ENCODE results near the gene NFKBIZ. TPM values are rescaled to one million over a fixed set of nuclear protein-coding genes. Genes with fewer than 3 reads are reported as not detected.

NFKBIZ gene
- total RNA-seq, 1 donor from 2014 or later, result 39.6 TPM

- H3K27me3 Mint-ChIP-seq (ENCODE audit: low read depth, unreplicated experiment), result no peaks in the 10 kb centered on the region
- FAIRE-seq, result no peak
- peaks cover 4% of the 10 kb centered on the region for H3K36me3 ChIP-seq (ENCODE audit: insufficient read depth, low read length)
Observed at GRCh38 chr3:101802179-101802578, 47.1 kb upstream of the NFKBIZ start.

GRCh38 chr3:101803173-101803782 is 46.0 kb upstream of the NFKBIZ start:
- Histone ChIP-seq H3K9ac (ENCODE audit: low read length) (no peak overlapping the region), H3K27me3 (ENCODE audit: insufficient read depth, low read length) (no peaks in the 10 kb centered on the region), H3K4me3 (ENCODE audit: insufficient read depth, low read depth, low read length) (no peak overlapping the region), H3K4me2 (ENCODE audit: low read length) (no peak overlapping the region), H3K9me3 (ENCODE audit: insufficient read depth, low read depth, low read length) (no peaks in the 10 kb centered on the region), H3K79me2 (ENCODE audit: insufficient read depth, low read length) (no peaks in the 10 kb centered on the region), H2AFZ (ENCODE audit: low read depth, low read length) (no peak overlapping the region), H3K36me3 (ENCODE audit: insufficient read depth, low read length) (peaks cover 4% of the 10 kb centered on the region), H4K20me1 (ENCODE audit: insufficient read depth, low read length) (peaks cover 2% of the 10 kb centered on the region), H3K27ac (ENCODE audit: low read depth, low read length) (no peak overlapping the region), H3K4me1 (ENCODE audit: insufficient read depth, low read length) (no peaks in the 10 kb centered on the region)
- H3K4me3 Mint-ChIP-seq (ENCODE audit: unreplicated experiment), result no peak overlapping the region
- H3K27me3 Mint-ChIP-seq (ENCODE audit: low read depth, unreplicated experiment), result no peaks in the 10 kb centered on the region
- no peaks in the 10 kb centered on the region for H3K9me3 Mint-ChIP-seq (ENCODE audit: unreplicated experiment)
- no peaks in the 10 kb centered on the region for H3K4me1 Mint-ChIP-seq (ENCODE audit: low read depth, unreplicated experiment)
- FAIRE-seq, result peak; percentile 72
- DNase-seq (ENCODE audit: low read depth), result peak; percentile 53
- TF ChIP-seq CTCF (IDR thresholded peaks at IDR 0.05; ENCODE audit: insufficient read depth, low read depth, low read length), result peak; percentile 93
- no peak for TF ChIP-seq EZH2 (IDR thresholded peaks at IDR 0.05; ENCODE audit: insufficient read depth, low read length)
- H3K36me3 Mint-ChIP-seq (ENCODE audit: low read depth, unreplicated experiment), result peaks cover 18% of the 10 kb centered on the region
- no peak overlapping the region for H3K27ac Mint-ChIP-seq (ENCODE audit: unreplicated experiment)

More at GRCh38 chr3:101802179-101802578, 47.1 kb upstream of the NFKBIZ start:
- no peak overlapping the region for H3K9ac ChIP-seq (ENCODE audit: low read length)
- H3K4me1 ChIP-seq (ENCODE audit: insufficient read depth, low read length), result no peaks in the 10 kb centered on the region
- peaks cover 2% of the 10 kb centered on the region for H4K20me1 ChIP-seq (ENCODE audit: insufficient read depth, low read length)
- H3K9me3 Mint-ChIP-seq (ENCODE audit: unreplicated experiment), result no peaks in the 10 kb centered on the region
- DNase-seq (ENCODE audit: low read depth), result no peak
- H2AFZ ChIP-seq (ENCODE audit: low read depth, low read length), result no peak overlapping the region
- H3K4me2 ChIP-seq (ENCODE audit: low read length), result no peak overlapping the region
- H3K9me3 ChIP-seq (ENCODE audit: insufficient read depth, low read depth, low read length), result no peaks in the 10 kb centered on the region
- H3K36me3 Mint-ChIP-seq (ENCODE audit: low read depth, unreplicated experiment), result peaks cover 22% of the 10 kb centered on the region
- H3K27ac Mint-ChIP-seq (ENCODE audit: unreplicated experiment), result no peak overlapping the region
- no peak overlapping the region for H3K27ac ChIP-seq (ENCODE audit: low read depth, low read length)
- H3K79me2 ChIP-seq (ENCODE audit: insufficient read depth, low read length), result peaks cover 3% of the 10 kb centered on the region
- H3K4me1 Mint-ChIP-seq (ENCODE audit: low read depth, unreplicated experiment), result no peaks in the 10 kb centered on the region
- no peak overlapping the region for H3K4me3 Mint-ChIP-seq (ENCODE audit: unreplicated experiment)
- TF ChIP-seq CTCF (IDR thresholded peaks at IDR 0.05; ENCODE audit: insufficient read depth, low read depth, low read length), result no peak
- TF ChIP-seq EZH2 (IDR thresholded peaks at IDR 0.05; ENCODE audit: insufficient read depth, low read length), result no peak
- H3K27me3 ChIP-seq (ENCODE audit: insufficient read depth, low read length), result no peaks in the 10 kb centered on the region
- H3K4me3 ChIP-seq (ENCODE audit: insufficient read depth, low read depth, low read length), result no peak overlapping the region

- Mint-ChIP-seq H3K4me1 (ENCODE audit: low read depth, unreplicated experiment) (no peaks in the 10 kb centered on the region), H3K27ac (ENCODE audit: unreplicated experiment) (no peak overlapping the region), H3K36me3 (ENCODE audit: low read depth, unreplicated experiment) (peaks cover 18% of the 10 kb centered on the region), H3K9me3 (ENCODE audit: unreplicated experiment) (no peaks in the 10 kb centered on the region), H3K4me3 (ENCODE audit: unreplicated experiment) (no peak overlapping the region), H3K27me3 (ENCODE audit: low read depth, unreplicated experiment) (no peaks in the 10 kb centered on the region)
- Histone ChIP-seq H3K9me3 (ENCODE audit: insufficient read depth, low read depth, low read length) (no peaks in the 10 kb centered on the region), H3K36me3 (ENCODE audit: insufficient read depth, low read length) (peaks cover 4% of the 10 kb centered on the region), H3K27ac (ENCODE audit: low read depth, low read length) (no peak overlapping the region), H3K27me3 (ENCODE audit: insufficient read depth, low read length) (no peaks in the 10 kb centered on the region), H3K79me2 (ENCODE audit: insufficient read depth, low read length) (no peaks in the 10 kb centered on the region), H3K9ac (ENCODE audit: low read length) (no peak overlapping the region), H3K4me2 (ENCODE audit: low read length) (no peak overlapping the region), H2AFZ (ENCODE audit: low read depth, low read length) (no peak overlapping the region), H3K4me1 (ENCODE audit: insufficient read depth, low read length) (no peaks in the 10 kb centered on the region), H3K4me3 (ENCODE audit: insufficient read depth, low read depth, low read length) (no peak overlapping the region), H4K20me1 (ENCODE audit: insufficient read depth, low read length) (peaks cover 2% of the 10 kb centered on the region)
- DNase-seq (ENCODE audit: low read depth) (no peak), FAIRE-seq (no peak)
- TF ChIP-seq CTCF (IDR thresholded peaks at IDR 0.05; ENCODE audit: insufficient read depth, low read depth, low read length) (no peak), EZH2 (IDR thresholded peaks at IDR 0.05; ENCODE audit: insufficient read depth, low read length) (no peak)
Observed at GRCh38 chr3:101803939-101804338, 45.4 kb upstream of the NFKBIZ start.

Measured in astrocyte (in vitro differentiated cells and primary cell).